OCI-LY3 (cell line): Measurements from ENCODE around the gene SLC26A11.

Source experiments
- EZH2phosphoT487 ChIP-seq: fragments of 200-600 bp; shearing (Covaris generic); IDR thresholded peaks from 2 replicates; pipeline ENCODE4 v1.6.1; 2018; ENCODE audit warnings: antibody characterized with exemption, mixed run types, low read depth
- TF ChIP-seq, protein P1 (sequence below): fragments of 200-600, 300-600 bp; sonication (generic); IDR thresholded peaks from 2 replicates; pipeline ENCODE4 v1.5.1; 2014; ENCODE audit warnings: antibody characterized with exemption, low read length, low read depth

DNA sequence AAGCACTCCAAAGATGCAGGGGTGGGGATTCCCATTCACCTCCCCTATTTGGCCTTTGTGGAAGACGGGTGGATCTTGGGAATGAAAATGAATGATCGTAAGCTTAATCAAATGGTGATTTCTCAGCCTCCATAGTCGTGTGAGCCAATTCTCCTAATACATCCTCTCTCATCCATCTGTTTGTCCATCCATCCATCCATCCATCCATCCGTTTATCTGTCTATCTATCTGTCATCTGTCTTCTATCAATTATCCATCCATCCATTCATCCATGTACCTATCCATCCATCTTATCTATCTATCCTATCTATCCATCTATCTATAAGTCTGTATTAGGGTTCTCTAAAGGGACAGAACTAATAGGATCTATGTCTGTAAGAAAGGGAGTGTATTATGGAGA, 48.2 kb downstream of the SLC26A11 start:
- TF ChIP-seq, protein P1, sequence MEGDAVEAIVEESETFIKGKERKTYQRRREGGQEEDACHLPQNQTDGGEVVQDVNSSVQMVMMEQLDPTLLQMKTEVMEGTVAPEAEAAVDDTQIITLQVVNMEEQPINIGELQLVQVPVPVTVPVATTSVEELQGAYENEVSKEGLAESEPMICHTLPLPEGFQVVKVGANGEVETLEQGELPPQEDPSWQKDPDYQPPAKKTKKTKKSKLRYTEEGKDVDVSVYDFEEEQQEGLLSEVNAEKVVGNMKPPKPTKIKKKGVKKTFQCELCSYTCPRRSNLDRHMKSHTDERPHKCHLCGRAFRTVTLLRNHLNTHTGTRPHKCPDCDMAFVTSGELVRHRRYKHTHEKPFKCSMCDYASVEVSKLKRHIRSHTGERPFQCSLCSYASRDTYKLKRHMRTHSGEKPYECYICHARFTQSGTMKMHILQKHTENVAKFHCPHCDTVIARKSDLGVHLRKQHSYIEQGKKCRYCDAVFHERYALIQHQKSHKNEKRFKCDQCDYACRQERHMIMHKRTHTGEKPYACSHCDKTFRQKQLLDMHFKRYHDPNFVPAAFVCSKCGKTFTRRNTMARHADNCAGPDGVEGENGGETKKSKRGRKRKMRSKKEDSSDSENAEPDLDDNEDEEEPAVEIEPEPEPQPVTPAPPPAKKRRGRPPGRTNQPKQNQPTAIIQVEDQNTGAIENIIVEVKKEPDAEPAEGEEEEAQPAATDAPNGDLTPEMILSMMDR, result no peak
- TF ChIP-seq EZH2phosphoT487, result no peak
